ENCODE data around the gene COG8.

Gene COG8

GRCh38 chr16:69344171-69344570, 4.8 kb upstream of the COG8 start:
- H3K4me3 ChIP-seq (ENCODE audit: low read length), result no peak overlapping the region
- H3K27me3 ChIP-seq (ENCODE audit: control insufficient read depth, insufficient read depth, low read length), result no peaks in the 10 kb centered on the region
- no peak overlapping the region for H3K4me2 ChIP-seq (ENCODE audit: low read length)
- H3K9me3 ChIP-seq (replicated peaks; ENCODE audit: low read length), result no peaks in the 10 kb centered on the region
- peaks cover 23% of the 10 kb centered on the region for H3K36me3 ChIP-seq (ENCODE audit: insufficient read depth, low read length)
- H3K4me1 ChIP-seq (ENCODE audit: control insufficient read depth, insufficient read depth, low read length), result peaks cover 8% of the 10 kb centered on the region
- no peak overlapping the region for H3K9ac ChIP-seq (ENCODE audit: low read depth, low read length)

- H3K4me2 ChIP-seq (ENCODE audit: low read length), result peak overlapping the region; percentile 89
- peak overlapping the region; percentile 90 for H3K9ac ChIP-seq (ENCODE audit: low read depth, low read length)
- peak overlapping the region; percentile 84 for H3K4me3 ChIP-seq (ENCODE audit: low read length)
- peaks cover 15% of the 10 kb centered on the region for H3K4me1 ChIP-seq (ENCODE audit: control insufficient read depth, insufficient read depth, low read length)
- peaks cover 34% of the 10 kb centered on the region for H3K36me3 ChIP-seq (ENCODE audit: insufficient read depth, low read length)
- no peaks in the 10 kb centered on the region for H3K27me3 ChIP-seq (ENCODE audit: control insufficient read depth, insufficient read depth, low read length)
- H3K9me3 ChIP-seq (replicated peaks; ENCODE audit: low read length), result no peaks in the 10 kb centered on the region
Measured at GRCh38 chr16:69340095-69340644, 806 bp upstream of the COG8 start.

- Histone ChIP-seq H3K4me2 (ENCODE audit: low read length) (peak overlapping the region; percentile 88), H3K4me1 (ENCODE audit: control insufficient read depth, insufficient read depth, low read length) (peaks cover 15% of the 10 kb centered on the region), H3K9me3 (replicated peaks; ENCODE audit: low read length) (no peaks in the 10 kb centered on the region), H3K36me3 (ENCODE audit: insufficient read depth, low read length) (peaks cover 49% of the 10 kb centered on the region), H3K9ac (ENCODE audit: low read depth, low read length) (peak overlapping the region; percentile 90), H3K4me3 (ENCODE audit: low read length) (peak overlapping the region; percentile 84), H3K27me3 (ENCODE audit: control insufficient read depth, insufficient read depth, low read length) (no peaks in the 10 kb centered on the region)
Measured at GRCh38 chr16:69338557-69339288, 641 bp downstream of the COG8 start.

- Histone ChIP-seq H3K4me1 (ENCODE audit: control insufficient read depth, insufficient read depth, low read length) (peaks cover 12% of the 10 kb centered on the region), H3K4me3 (ENCODE audit: low read length) (no peak overlapping the region), H3K4me2 (ENCODE audit: low read length) (no peak overlapping the region), H3K36me3 (ENCODE audit: insufficient read depth, low read length) (peaks cover 34% of the 10 kb centered on the region), H3K9ac (ENCODE audit: low read depth, low read length) (no peak overlapping the region), H3K27me3 (ENCODE audit: control insufficient read depth, insufficient read depth, low read length) (no peaks in the 10 kb centered on the region), H3K9me3 (replicated peaks; ENCODE audit: low read length) (no peaks in the 10 kb centered on the region)
Measured at GRCh38 chr16:69334696-69335095, 4.7 kb downstream of the COG8 start.

GRCh38 chr16:69330286-69331109, 8.9 kb downstream of the COG8 start, which contains the start of gene PDF:
TSS of gene PDF (minus strand) at chr16:69330588. CDS start at chr16:69330570, 18 bp downstream.
- no peaks in the 10 kb centered on the region for H3K27me3 ChIP-seq (ENCODE audit: control insufficient read depth, insufficient read depth, low read length)
- H3K4me2 ChIP-seq (ENCODE audit: low read length), result peak within 1 kb of the TSS; percentile 99
- H3K36me3 ChIP-seq (ENCODE audit: insufficient read depth, low read length), result peaks cover 47% of the 10 kb centered on the region
- H3K4me3 ChIP-seq (ENCODE audit: low read length), result peak within 1 kb of the TSS; percentile 92
- H3K4me1 ChIP-seq (ENCODE audit: control insufficient read depth, insufficient read depth, low read length), result peaks cover 32% of the 10 kb centered on the region
- peak within 1 kb of the TSS; percentile 92 for H3K9ac ChIP-seq (ENCODE audit: low read depth, low read length)
- no peaks in the 10 kb centered on the region for H3K9me3 ChIP-seq (replicated peaks; ENCODE audit: low read length)

- peaks cover 32% of the 10 kb centered on the region for H3K4me1 ChIP-seq (ENCODE audit: control insufficient read depth, insufficient read depth, low read length)
- peak overlapping the region; percentile 92 for H3K4me3 ChIP-seq (ENCODE audit: low read length)
- H3K9ac ChIP-seq (ENCODE audit: low read depth, low read length), result peak overlapping the region; percentile 92
Measured at GRCh38 chr16:69329369-69330285, 9.7 kb downstream of the COG8 start.

GRCh38 chr16:69328854-69329316, 10.5 kb downstream of the COG8 start:
- peak overlapping the region; percentile 99 for H3K4me2 ChIP-seq (ENCODE audit: low read length)
- H3K4me1 ChIP-seq (ENCODE audit: control insufficient read depth, insufficient read depth, low read length), result peaks cover 32% of the 10 kb centered on the region
- H3K36me3 ChIP-seq (ENCODE audit: insufficient read depth, low read length), result peaks cover 45% of the 10 kb centered on the region
- no peaks in the 10 kb centered on the region for H3K9me3 ChIP-seq (replicated peaks; ENCODE audit: low read length)
- H3K4me3 ChIP-seq (ENCODE audit: low read length), result peak overlapping the region; percentile 92
- no peaks in the 10 kb centered on the region for H3K27me3 ChIP-seq (ENCODE audit: control insufficient read depth, insufficient read depth, low read length)
- H3K9ac ChIP-seq (ENCODE audit: low read depth, low read length), result peak overlapping the region; percentile 92

More at GRCh38 chr16:69329369-69330285, 9.7 kb downstream of the COG8 start:
- H3K27me3 ChIP-seq (ENCODE audit: control insufficient read depth, insufficient read depth, low read length), result no peaks in the 10 kb centered on the region
- peaks cover 46% of the 10 kb centered on the region for H3K36me3 ChIP-seq (ENCODE audit: insufficient read depth, low read length)
- H3K9me3 ChIP-seq (replicated peaks; ENCODE audit: low read length), result no peaks in the 10 kb centered on the region
- peak overlapping the region; percentile 99 for H3K4me2 ChIP-seq (ENCODE audit: low read length)

GRCh38 chr16:69327585-69328310, 11.6 kb downstream of the COG8 start:
- Histone ChIP-seq H3K9me3 (replicated peaks; ENCODE audit: low read length) (no peaks in the 10 kb centered on the region), H3K36me3 (ENCODE audit: insufficient read depth, low read length) (peaks cover 48% of the 10 kb centered on the region), H3K4me2 (ENCODE audit: low read length) (peak overlapping the region; percentile 99), H3K9ac (ENCODE audit: low read depth, low read length) (peak overlapping the region; percentile 42), H3K27me3 (ENCODE audit: control insufficient read depth, insufficient read depth, low read length) (no peaks in the 10 kb centered on the region), H3K4me1 (ENCODE audit: control insufficient read depth, insufficient read depth, low read length) (peaks cover 32% of the 10 kb centered on the region), H3K4me3 (ENCODE audit: low read length) (no peak overlapping the region)

- H3K36me3 ChIP-seq (ENCODE audit: insufficient read depth, low read length), result peaks cover 57% of the 10 kb centered on the region
- no peak overlapping the region for H3K4me3 ChIP-seq (ENCODE audit: low read length)
Measured at GRCh38 chr16:69326172-69326873, 13.0 kb downstream of the COG8 start.

GRCh38 chr16:69325784-69326171, 13.6 kb downstream of the COG8 start:
- Histone ChIP-seq H3K9me3 (replicated peaks; ENCODE audit: low read length) (no peaks in the 10 kb centered on the region), H3K27me3 (ENCODE audit: control insufficient read depth, insufficient read depth, low read length) (no peaks in the 10 kb centered on the region), H3K9ac (ENCODE audit: low read depth, low read length) (no peak overlapping the region), H3K4me1 (ENCODE audit: control insufficient read depth, insufficient read depth, low read length) (peaks cover 29% of the 10 kb centered on the region), H3K4me3 (ENCODE audit: low read length) (no peak overlapping the region), H3K4me2 (ENCODE audit: low read length) (no peak overlapping the region), H3K36me3 (ENCODE audit: insufficient read depth, low read length) (peaks cover 62% of the 10 kb centered on the region)

More at GRCh38 chr16:69326172-69326873, 13.0 kb downstream of the COG8 start:
- no peak overlapping the region for H3K9ac ChIP-seq (ENCODE audit: low read depth, low read length)
- H3K4me2 ChIP-seq (ENCODE audit: low read length), result peak overlapping the region; percentile 53
- H3K4me1 ChIP-seq (ENCODE audit: control insufficient read depth, insufficient read depth, low read length), result peaks cover 32% of the 10 kb centered on the region
- H3K27me3 ChIP-seq (ENCODE audit: control insufficient read depth, insufficient read depth, low read length), result no peaks in the 10 kb centered on the region
- no peaks in the 10 kb centered on the region for H3K9me3 ChIP-seq (replicated peaks; ENCODE audit: low read length)
